PC-3 (cell line): ENCODE data around the gene ZNF407. TPM values are rescaled to one million over a fixed set of nuclear protein-coding genes. Genes with fewer than 3 reads are reported as not detected.

ENCODE experiments used
- ATAC-seq: fragments of 200-7000 bp; cut with Tn5 transposase; 2 replicates; pipeline ENCODE4 v1.9.1; 2020; ENCODE audit warnings: mild to moderate bottlenecking, moderate library complexity
- BruUV-seq: library from RNA; stranded (reverse); fragments of 400-500 nt; replicated peaks from 2 replicates; lab custom pipeline; 2021; lab: Mats Ljungman, UMichigan
- CTCF ChIA-PET: fragments of 300-600 bp; sonication (Branson Sonifier 250); formaldehyde crosslinking; loops from one replicate; lab custom pipeline; 2022; ENCODE audit warnings: antibody characterized with exemption; lab: Charles Lee
- POLR2A ChIA-PET: fragments of 300-600 bp; sonication (Branson Sonifier 250); formaldehyde crosslinking; loops from one replicate; lab custom pipeline; 2022; ENCODE audit warnings: antibody characterized with exemption; ENCODE audit not compliant: unreplicated experiment; lab: Charles Lee
- DNase-seq: peaks from one replicate; pipeline ENCODE4 v3.0.0-alpha.2; 2015
- H2AFZ ChIP-seq: fragments of 300-600 bp; sonication (generic); 2 replicates; pipeline ENCODE4 v1.6.0; 2016; ENCODE audit warnings: antibody characterized with exemption, low read length
- H3F3A ChIP-seq: fragments of 300-600 bp; sonication (generic); one replicate; pipeline ENCODE4 v1.6.0; 2017; ENCODE audit warnings: antibody characterized with exemption, low read length, control low read depth, mild to moderate bottlenecking; ENCODE audit not compliant: unreplicated experiment
- H3K27ac ChIP-seq: fragments of 300-600 bp; sonication (generic); 2 replicates; pipeline ENCODE4 v1.5.1; 2016; ENCODE audit warnings: mild to moderate bottlenecking, low read length
- H3K27me3 ChIP-seq: fragments of 300-600 bp; sonication (generic); 2 replicates; pipeline ENCODE4 v1.6.1; 2016; ENCODE audit warnings: low read length, mixed read lengths
- H3K36me3 ChIP-seq: fragments of 300-600 bp; sonication (generic); 2 replicates; pipeline ENCODE4 v1.6.1; 2016; ENCODE audit warnings: low read depth, mixed run types, low read length, mixed read lengths
- H3K4me1 ChIP-seq: fragments of 300-600 bp; sonication (generic); 2 replicates; pipeline ENCODE4 v1.5.1; 2016; ENCODE audit warnings: low read length; ENCODE audit not compliant: insufficient read depth
- H3K4me2 ChIP-seq: fragments of 300-600 bp; sonication (generic); 2 replicates; pipeline ENCODE4 v1.6.0; 2016; ENCODE audit warnings: low read length
- H3K4me3 ChIP-seq: fragments of 300-600 bp; sonication (generic); 2 replicates; pipeline ENCODE4 v1.5.1; 2016; ENCODE audit warnings: mild to moderate bottlenecking, low read length, mixed read lengths
- H3K79me2 ChIP-seq: fragments of 300-600 bp; sonication (generic); 2 replicates; pipeline ENCODE4 v1.6.1; 2017; ENCODE audit warnings: low read length, mixed read lengths
- H3K9ac ChIP-seq: fragments of 300-600 bp; sonication (generic); 2 replicates; pipeline ENCODE4 v1.6.0; 2016; ENCODE audit warnings: mild to moderate bottlenecking, low read length
- H3K9me2 ChIP-seq: fragments of 300-600 bp; sonication (generic); replicated peaks from 2 replicates; pipeline ENCODE4 v1.6.1; 2016; ENCODE audit warnings: mixed run types, low read length, mixed read lengths
- H3K9me3 ChIP-seq: fragments of 300-600 bp; sonication (generic); 2 replicates; pipeline ENCODE4 v1.6.1; 2016; ENCODE audit warnings: low read length, mixed read lengths
- H4K20me1 ChIP-seq: fragments of 300-600 bp; sonication (generic); 2 replicates; pipeline ENCODE4 v1.6.1; 2016; ENCODE audit warnings: low read length, mixed read lengths
- EZH2 ChIP-seq: fragments of 300-600 bp; sonication (generic); IDR thresholded peaks from one replicate; pipeline ENCODE4 v1.6.1; 2017; ENCODE audit warnings: antibody characterized with exemption, mild to moderate bottlenecking, low read length; ENCODE audit not compliant: unreplicated experiment
- EZH2phosphoT487 ChIP-seq: fragments of 300-600 bp; sonication (generic); IDR thresholded peaks from 2 replicates; pipeline ENCODE4 v1.6.1; 2018; ENCODE audit warnings: mild to moderate bottlenecking, antibody characterized with exemption, low read length, borderline replicate concordance
- intact Hi-C: fragments of 100-400 bp; cut with micrococcal nuclease; formaldehyde crosslinking; loops from 2 replicates; pipeline ENCODE4 v1.9.0; 2023
- total RNA-seq: library from RNA; depleted of rRNA; stranded (reverse); fragments of >200 nt; gene quantifications from 2 replicates; pipeline ENCODE4 v1.2.3, GENCODE V29; 2014
- TF ChIP-seq, protein P1 (sequence below): fragments of 300-600 bp; sonication (generic); conservative IDR thresholded peaks from 2 replicates; pipeline ENCODE4 v1.5.1; 2017; ENCODE audit warnings: antibody characterized with exemption, low read depth, mild to moderate bottlenecking, low read length

The ZNF407 gene
- total RNA-seq, 1 experiment from 2014 or later, result 9.3 TPM

DNA sequence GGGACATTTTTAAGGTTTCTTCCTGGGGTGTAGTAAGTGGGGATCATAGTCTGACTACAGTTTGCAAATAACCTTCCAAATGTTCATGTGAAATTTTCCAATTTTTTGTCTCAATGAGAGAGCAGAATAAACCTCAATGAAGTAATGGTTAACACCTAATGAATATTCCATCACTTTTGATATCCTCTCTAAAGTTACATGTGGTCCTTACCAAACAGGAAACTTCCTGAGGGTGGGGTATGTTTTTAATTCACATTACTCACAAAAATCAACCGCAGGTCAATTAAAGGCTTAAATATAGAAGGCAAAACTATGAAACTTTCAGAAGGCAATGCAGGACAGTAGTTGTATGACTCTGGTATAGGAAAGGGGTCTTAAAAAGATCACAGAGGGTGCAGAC, 13.2 kb downstream of the ZNF407 start:
- H3K9me3 ChIP-seq, result no peaks in the 10 kb centered on the region
- intact Hi-C loops, result no loop called here
- H3K79me2 ChIP-seq, result peaks cover 72% of the 10 kb centered on the region
- CTCF ChIA-PET, result no interaction called here
- H4K20me1 ChIP-seq, result 0 out of 2 replicates have a peak, but pooled peaks cover 5% of the 10 kb centered on the region
- POLR2A ChIA-PET, result no interaction called here
- no TSS peak for BruUV-seq
- H3K27ac ChIP-seq, result no peak overlapping the region
- H3K4me2 ChIP-seq, result no peak overlapping the region
- no peak; the same call in 1 of the 2 replicates for ATAC-seq
- H3K27me3 ChIP-seq, result no peaks in the 10 kb centered on the region
- H3K4me3 ChIP-seq, result no peak overlapping the region
- no peak overlapping the region for H3K9ac ChIP-seq
- H3K36me3 ChIP-seq, result no peaks in the 10 kb centered on the region
- peaks cover 15% of the 10 kb centered on the region for H3K4me1 ChIP-seq
- H3F3A ChIP-seq, result no peaks in the 10 kb centered on the region
- DNase-seq, result no peak
- H2AFZ ChIP-seq, result no peak overlapping the region
- no peak for TF ChIP-seq EZH2
- no peak for TF ChIP-seq EZH2phosphoT487
- TF ChIP-seq, protein P1, sequence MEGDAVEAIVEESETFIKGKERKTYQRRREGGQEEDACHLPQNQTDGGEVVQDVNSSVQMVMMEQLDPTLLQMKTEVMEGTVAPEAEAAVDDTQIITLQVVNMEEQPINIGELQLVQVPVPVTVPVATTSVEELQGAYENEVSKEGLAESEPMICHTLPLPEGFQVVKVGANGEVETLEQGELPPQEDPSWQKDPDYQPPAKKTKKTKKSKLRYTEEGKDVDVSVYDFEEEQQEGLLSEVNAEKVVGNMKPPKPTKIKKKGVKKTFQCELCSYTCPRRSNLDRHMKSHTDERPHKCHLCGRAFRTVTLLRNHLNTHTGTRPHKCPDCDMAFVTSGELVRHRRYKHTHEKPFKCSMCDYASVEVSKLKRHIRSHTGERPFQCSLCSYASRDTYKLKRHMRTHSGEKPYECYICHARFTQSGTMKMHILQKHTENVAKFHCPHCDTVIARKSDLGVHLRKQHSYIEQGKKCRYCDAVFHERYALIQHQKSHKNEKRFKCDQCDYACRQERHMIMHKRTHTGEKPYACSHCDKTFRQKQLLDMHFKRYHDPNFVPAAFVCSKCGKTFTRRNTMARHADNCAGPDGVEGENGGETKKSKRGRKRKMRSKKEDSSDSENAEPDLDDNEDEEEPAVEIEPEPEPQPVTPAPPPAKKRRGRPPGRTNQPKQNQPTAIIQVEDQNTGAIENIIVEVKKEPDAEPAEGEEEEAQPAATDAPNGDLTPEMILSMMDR, result no peak
- no peaks in the 10 kb centered on the region for H3K9me2 ChIP-seq

DNA sequence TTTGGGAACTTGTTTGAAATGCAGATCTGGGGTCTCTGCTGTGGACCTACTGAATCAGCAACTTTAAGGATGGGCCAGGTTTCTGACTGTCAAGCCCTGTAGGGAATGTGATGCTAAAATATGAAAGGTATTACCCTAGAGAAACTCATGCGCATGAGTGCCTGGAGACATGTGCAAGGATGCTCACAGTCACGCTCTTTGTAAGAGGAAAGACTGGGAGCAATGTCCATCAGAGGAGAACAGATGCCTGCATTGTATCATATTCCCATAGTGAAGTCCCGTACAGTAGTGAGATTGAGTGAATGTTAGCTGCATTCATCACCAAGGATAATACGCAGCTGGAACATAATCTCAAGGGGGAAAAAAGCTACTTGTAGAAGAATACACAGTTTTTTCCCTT, 14.1 kb downstream of the ZNF407 start:
- ChIA-PET CTCF (no interaction called here), POLR2A (no interaction called here)
- Histone ChIP-seq H2AFZ (no peak overlapping the region), H3K36me3 (no peaks in the 10 kb centered on the region), H4K20me1 (peaks cover 6% of the 10 kb centered on the region; the same call in 1 of the 2 replicates), H3K4me1 (peaks cover 24% of the 10 kb centered on the region), H3K9me2 (no peaks in the 10 kb centered on the region), H3K27me3 (no peaks in the 10 kb centered on the region), H3K4me3 (no peak overlapping the region), H3K9me3 (no peaks in the 10 kb centered on the region), H3K27ac (no peak overlapping the region), H3K79me2 (peaks cover 72% of the 10 kb centered on the region), H3F3A (no peaks in the 10 kb centered on the region), H3K4me2 (no peak overlapping the region), H3K9ac (no peak overlapping the region)
- BruUV-seq, result no TSS peak
- no peak for TF ChIP-seq EZH2phosphoT487
- TF ChIP-seq, protein P1, result no peak
- no peak for TF ChIP-seq EZH2
- DNase-seq (no peak), ATAC-seq (no peak)
- intact Hi-C loops, result no loop called here

DNA sequence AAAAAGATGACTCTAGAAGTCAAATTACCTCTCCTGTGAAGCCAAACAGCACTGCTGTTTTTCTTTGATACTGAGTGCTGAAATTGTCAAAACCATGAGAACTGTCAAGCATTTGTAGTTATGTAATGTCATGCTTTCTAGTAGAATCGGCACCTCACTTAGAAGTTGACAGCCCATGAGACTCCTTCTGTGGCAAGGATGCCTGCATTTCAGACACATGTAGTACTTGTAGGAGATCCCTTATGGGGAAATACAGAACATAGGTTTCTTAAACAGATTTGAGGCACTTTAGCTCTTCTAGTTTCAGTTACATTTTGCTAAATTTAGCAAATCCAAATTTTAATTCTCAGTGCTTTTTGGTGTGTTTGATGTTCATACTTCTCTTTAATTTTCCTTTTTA, 15.7 kb downstream of the ZNF407 start:
- DNase-seq (no peak), ATAC-seq (no peak)
- H4K20me1 ChIP-seq, result peaks cover 10% of the 10 kb centered on the region; the same call in 1 of the 2 replicates
- H3K4me2 ChIP-seq, result 0 out of 2 replicates have a peak overlapping the region, but pooled peaks have one; percentile 25
- no peak overlapping the region for H2AFZ ChIP-seq
- no peaks in the 10 kb centered on the region for H3F3A ChIP-seq
- no peaks in the 10 kb centered on the region for H3K27me3 ChIP-seq
- no peaks in the 10 kb centered on the region for H3K36me3 ChIP-seq
- no peak overlapping the region for H3K27ac ChIP-seq
- peaks cover 71% of the 10 kb centered on the region for H3K79me2 ChIP-seq
- H3K9me2 ChIP-seq, result no peaks in the 10 kb centered on the region
- no peak overlapping the region for H3K9ac ChIP-seq
- ChIA-PET CTCF (no interaction called here), POLR2A (no interaction called here)
- TF ChIP-seq EZH2phosphoT487 (no peak), EZH2 (no peak)
- TF ChIP-seq, protein P1, result no peak
- intact Hi-C loops, result no loop called here
- no TSS peak for BruUV-seq
- H3K4me1 ChIP-seq, result peaks cover 26% of the 10 kb centered on the region
- H3K9me3 ChIP-seq, result no peaks in the 10 kb centered on the region
- H3K4me3 ChIP-seq, result no peak overlapping the region
